ENCODE results near the gene RBM4.

- TF ChIP-seq CTCF (conservative IDR thresholded peaks at IDR 0.05; ENCODE audit: low read depth, low read length) (no peak), POLR2A (IDR thresholded peaks at IDR 0.05; ENCODE audit: low read depth, low read length) (no peak), RFX5 (IDR thresholded peaks at IDR 0.05; ENCODE audit: low read depth, low read length) (no peak), MXI1 (IDR thresholded peaks at IDR 0.05; ENCODE audit: borderline replicate concordance, low read depth, low read length) (no peak), BHLHE40 (IDR thresholded peaks at IDR 0.05; ENCODE audit: low read depth, low read length) (no peak), MAZ (IDR thresholded peaks at IDR 0.05; ENCODE audit: borderline replicate concordance, low read depth, low read length) (no peak), CHD1 (IDR thresholded peaks at IDR 0.05; ENCODE audit: low read depth, low read length) (no peak), RCOR1 (IDR thresholded peaks at IDR 0.05; ENCODE audit: insufficient replicate concordance, low read length) (no peak), RAD21 (IDR thresholded peaks at IDR 0.05; ENCODE audit: low read length) (no peak)
- TF ChIP-seq, protein P1, sequence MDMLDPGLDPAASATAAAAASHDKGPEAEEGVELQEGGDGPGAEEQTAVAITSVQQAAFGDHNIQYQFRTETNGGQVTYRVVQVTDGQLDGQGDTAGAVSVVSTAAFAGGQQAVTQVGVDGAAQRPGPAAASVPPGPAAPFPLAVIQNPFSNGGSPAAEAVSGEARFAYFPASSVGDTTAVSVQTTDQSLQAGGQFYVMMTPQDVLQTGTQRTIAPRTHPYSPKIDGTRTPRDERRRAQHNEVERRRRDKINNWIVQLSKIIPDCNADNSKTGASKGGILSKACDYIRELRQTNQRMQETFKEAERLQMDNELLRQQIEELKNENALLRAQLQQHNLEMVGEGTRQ (IDR thresholded peaks at IDR 0.05; ENCODE audit: low read depth, low read length): no peak
These were observed 43.1 kb upstream of the RBM4 start for GRCh38 chr11:66595245-66595904.
